ENCODE measurements around the gene GNB1.
A peak's percentile ranks its signal among the peaks of the same experiment; 100 is the strongest.
"Not testable (repeated sequence)": the region's sequence is repeated elsewhere in the genome, so short reads cannot be mapped to it uniquely, and the experiment has no call there.

The GNB1 gene

GRCh38 chr1:1883890-1884289, 7.0 kb downstream of the GNB1 start:
- DNase-seq, result not testable (repeated sequence)

GRCh38 chr1:1883092-1883873, 7.6 kb downstream of the GNB1 start:
- DNase-seq, result no peak

GRCh38 chr1:1881727-1882126, 9.2 kb downstream of the GNB1 start:
- no peak for DNase-seq

DNA sequence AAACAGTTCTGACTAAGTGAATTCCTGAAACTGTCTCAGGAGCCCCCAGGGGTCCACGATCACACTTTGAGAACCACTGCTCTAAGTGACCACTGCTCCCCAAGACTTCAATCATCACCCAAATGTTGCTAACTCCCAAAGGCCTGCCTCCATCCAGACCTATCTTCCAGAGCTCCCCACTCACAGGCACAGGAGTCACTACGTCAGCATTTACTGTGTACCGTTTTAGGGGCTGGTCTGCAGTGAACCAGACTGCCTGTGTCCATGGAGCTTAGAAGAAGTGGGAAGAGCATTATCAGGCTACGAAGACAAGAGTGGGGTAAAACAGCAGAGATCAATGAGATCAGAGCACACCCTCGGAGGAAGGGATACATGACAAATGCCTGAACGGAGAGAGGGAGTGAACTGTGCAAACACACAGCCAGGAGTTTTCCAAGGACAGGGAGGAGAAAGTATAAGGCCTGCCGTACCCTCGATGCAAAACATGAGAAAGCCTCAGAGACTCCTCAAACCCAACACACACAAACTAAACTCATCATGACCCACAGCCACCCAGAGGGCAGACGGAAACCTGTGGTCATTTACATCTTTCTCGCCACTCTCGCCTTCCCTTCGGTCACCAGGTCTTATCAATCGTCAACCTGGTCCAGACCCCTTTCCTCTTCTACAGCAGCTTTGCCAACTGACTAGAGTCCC, 10.1 kb downstream of the GNB1 start:
- DNase-seq, result no peak

- no peak for DNase-seq
Observed at GRCh38 chr1:1879942-1880341, 10.9 kb downstream of the GNB1 start.

DNA sequence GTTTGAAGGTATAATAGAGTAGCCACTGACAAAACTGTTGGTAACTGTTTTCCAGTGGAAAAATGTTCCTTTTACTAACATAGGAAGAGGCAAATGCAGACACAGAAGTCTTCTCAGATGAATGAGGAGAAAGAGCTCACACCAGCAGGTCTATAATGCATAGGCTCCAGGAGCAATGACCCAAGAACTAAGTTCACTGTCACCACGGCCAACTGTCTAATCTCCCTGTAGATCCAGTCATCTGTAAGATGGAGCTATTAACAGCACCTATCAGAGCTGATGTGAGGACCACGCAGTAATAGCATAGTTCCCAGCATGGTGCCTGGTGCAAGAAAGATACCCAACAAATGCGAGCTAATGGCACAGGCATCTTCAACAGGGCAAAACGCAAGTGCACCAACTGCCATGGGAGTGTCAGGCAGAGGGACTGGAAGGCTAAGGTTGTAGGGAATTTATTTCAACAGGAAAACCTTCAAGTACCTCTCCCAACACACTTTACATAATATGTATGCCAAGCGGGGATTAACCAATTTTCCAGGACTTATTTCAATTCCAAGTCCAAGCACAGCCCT, 12.9 kb downstream of the GNB1 start:
- no peak for DNase-seq

DNA sequence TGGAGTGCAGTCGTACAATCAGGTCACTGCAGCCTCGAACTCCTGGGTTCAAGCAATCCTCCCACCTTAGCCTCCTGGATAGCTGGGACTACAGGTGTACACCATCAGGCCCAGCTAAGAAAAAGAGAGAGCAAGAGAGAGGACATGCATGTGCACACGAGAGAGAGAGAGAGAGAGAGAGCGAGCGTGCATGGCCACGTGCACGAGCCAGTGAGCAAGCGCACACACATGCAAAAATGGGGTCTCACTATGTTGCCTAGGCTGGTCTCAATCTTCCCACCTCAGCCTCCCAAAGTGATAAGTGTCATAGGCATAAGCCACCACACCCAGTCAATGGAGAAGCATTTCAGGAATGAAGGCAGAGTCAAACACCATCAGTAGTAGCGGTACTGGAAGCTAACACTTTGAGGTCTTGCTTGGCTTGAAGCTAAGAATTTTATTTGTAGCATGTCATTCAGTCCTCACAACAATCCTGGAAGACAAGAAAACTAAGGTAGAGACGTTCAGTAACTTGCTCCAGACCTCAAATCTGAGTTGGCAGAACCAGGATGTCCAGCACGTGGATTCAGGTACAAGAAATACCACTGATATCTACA, 14.5 kb downstream of the GNB1 start:
- DNase-seq, result no peak

DNA sequence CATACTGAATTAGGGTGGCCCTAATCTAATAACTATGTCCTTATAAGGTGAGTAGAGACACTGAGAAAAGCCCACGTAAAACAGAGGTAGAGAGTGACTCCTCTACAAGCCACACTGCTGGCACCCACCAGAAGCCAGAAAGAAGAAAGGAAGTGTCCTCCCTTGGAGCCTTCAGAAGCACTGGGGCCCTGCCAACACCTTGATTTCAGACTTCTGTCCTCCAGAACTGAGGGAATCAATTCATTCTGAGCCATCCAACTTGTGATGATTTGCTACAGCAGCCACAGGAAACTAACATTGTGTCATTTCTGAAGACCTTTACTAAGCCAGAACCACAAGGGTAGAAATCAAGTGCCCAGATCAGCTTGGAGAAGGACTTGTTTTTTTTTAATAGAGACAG, 15.0 kb downstream of the GNB1 start:
- DNase-seq, result no peak

DNA sequence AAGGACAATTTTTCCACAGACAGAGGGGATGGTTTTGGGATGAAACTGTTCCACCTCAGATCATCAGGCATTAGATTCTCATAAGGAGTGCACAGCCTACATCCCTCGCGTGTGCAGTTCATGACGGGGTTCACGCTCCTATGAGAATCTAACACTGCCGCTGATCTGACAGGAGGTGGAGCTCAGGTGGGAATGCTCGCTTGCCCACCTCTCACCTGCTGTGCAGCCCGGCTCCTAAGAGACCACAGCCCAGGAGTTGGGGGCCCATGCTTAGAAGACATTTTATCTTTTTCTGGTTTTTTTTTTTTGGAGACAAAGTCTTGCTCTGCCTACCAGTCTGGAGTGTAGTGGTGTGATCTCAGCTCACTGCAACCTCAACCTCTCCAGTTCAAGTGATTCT, 16.0 kb downstream of the GNB1 start:
- no peak for DNase-seq

GRCh38 chr1:1873186-1873585, 17.7 kb downstream of the GNB1 start:
- DNase-seq, result no peak

- DNase-seq, result no peak
Observed at GRCh38 chr1:1872329-1872994, 18.4 kb downstream of the GNB1 start.

- no peak for DNase-seq
Observed at GRCh38 chr1:1869469-1869868, 21.4 kb downstream of the GNB1 start.

- DNase-seq, result no peak
Observed at GRCh38 chr1:1867164-1867563, 23.7 kb downstream of the GNB1 start.

- DNase-seq, result no peak
Observed at GRCh38 chr1:1862905-1863547, 27.9 kb downstream of the GNB1 start.

DNA sequence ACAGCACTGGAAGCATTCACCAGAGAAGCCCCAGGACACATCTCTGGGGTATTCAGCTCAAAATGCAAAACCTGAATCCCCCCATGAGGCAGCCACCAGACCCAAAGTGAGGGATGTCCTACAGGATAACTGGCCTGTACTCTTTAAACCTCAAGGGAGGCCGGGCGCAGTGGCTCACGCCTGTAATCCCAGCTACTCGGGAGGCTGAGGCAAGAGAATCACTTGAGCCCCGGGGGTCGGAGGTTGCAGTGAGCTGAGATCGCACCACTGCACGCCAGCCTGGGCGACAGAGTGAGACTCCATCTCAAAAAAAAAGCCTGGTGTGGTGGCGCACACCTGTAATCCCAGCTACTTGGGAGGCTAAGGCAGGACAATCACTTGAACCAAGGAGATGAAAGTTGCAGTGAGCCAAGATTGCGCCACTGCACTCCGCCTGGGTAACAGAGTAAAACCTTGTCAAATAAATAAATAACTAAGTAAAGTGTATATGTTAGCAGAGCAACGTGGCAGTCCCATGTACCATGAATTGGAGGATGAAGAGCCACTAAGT, 29.1 kb downstream of the GNB1 start:
- not testable (repeated sequence) for DNase-seq

DNA sequence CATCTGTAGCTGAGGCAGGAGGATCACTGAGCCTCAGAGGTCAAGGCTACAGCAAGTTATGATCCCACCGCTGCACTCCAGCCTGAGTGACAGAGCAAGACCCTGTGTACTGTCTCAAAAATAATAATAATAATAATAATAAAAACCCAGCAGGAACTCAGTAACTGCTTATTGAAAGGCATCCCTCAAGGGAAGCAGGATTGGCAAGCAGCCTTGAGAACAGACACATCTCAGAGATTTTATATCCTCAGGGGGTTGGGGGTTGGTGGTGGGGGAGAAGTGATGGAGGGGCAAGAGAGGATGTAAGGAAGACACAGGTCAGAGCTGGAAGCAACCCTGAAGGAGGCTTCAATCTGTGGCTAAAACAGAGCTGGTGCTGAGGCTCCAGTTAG, 29.6 kb downstream of the GNB1 start:
- DNase-seq, result no peak

DNA sequence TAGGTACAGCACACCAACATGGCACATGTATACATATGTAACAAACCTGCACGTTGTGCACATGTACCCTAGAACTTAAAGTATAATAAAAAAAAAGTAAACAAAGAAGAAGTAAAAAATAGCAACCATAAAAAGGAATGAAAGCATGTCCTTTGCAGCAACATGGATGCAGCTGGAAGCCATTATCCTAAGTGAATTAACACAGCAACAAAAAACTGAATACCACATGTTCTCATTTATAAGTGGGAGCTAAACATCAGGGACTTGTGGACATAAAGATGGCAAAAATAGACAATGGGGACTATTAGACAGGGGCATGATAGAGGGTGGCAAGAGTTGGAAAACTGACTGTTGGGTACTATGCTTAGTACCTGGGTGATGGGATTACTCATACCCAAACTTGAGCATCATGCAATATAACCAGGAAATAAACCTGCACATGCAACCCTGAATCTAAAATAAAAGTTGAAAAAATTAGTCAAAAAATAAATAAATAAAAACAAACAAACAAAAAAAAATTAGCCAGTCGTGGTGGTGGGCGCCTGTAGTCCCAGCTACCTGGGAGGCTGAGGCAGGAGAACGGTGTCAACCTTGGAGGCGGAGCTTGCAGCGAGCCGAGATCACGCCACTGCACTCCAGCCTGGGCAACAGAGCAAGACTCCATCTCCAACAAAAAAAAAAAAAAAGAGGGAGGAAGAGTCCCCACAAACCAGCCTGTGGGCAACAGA, 30.8 kb downstream of the GNB1 start:
- DNase-seq, result not testable (repeated sequence)

- DNase-seq, result peak; percentile 13
Observed at GRCh38 chr1:1858382-1859086, 32.4 kb downstream of the GNB1 start.

DNA sequence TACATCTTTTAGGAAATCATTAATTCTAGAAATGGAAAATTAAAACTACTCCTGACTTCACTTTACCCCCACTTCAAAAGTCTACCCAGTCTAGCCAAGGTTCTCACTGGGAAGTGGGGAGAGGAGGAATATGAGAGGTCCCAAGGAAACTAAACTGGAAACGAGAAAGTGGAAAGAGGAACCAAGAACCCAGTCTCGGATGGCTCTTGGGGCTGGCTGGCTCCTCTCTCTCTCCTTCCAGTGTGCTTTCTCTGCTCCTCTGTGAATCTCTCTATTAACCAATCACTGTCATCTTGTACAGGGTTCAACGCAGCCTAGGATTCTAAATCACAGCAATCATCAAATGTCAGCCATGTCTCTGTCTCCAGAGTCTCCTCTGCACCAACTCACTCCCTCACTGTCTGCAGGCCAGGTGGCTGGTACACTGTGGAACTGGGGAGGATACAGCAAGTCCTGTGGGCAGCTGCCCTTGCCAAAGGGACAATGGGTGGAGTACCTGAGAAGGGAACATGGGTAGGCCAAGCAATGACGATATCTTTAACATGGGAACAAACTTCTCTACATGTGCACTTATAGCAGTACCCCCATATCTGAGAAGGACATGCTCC, 33.7 kb downstream of the GNB1 start:
- DNase-seq, result no peak

DNA sequence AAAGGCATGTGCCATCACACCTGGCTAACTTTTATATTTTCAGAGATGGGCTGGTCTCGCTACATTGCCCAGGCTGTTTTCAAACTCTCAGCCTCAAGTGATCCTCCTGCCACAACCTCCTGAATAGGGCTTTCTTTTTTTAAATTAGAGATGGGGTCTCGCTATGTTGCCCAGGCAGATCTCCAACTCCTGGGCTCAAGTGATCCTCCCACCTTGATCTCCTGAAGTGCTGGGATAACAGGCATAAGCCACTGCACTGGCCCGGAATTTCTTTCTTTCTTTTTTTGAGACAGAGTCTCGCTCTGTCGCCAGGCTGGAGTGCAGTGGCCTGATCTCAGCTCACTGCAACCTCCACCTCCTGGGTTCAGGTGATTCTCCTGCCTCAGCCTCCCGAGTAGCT, 34.7 kb downstream of the GNB1 start:
- DNase-seq, result not testable (repeated sequence)
